AG08395 (cell line): ENCODE results near the gene ZNF219.
A peak's percentile ranks its signal among the peaks of the same experiment; 100 is the strongest.
"Not testable (repeated sequence)": the region's sequence is repeated elsewhere in the genome, so short reads cannot be mapped to it uniquely, and the experiment has no call there.

ENCODE experiments used
- DNase-seq: peaks from one replicate; pipeline ENCODE4 v3.0.0; 2012; ENCODE audit warnings: mixed read lengths, low spot score

ZNF219 gene

DNA sequence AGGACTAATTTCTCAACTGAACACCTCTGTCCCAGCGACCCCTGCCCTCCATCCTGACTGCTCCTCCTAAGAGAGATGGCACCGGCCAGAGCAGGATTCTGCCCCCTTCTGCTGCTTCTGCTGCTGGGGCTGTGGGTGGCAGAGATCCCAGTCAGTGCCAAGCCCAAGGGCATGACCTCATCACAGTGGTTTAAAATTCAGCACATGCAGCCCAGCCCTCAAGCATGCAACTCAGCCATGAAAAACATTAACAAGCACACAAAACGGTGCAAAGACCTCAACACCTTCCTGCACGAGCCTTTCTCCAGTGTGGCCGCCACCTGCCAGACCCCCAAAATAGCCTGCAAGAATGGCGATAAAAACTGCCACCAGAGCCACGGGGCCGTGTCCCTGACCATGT lies 55.5 kb downstream of the ZNF219 start:
- DNase-seq: peak; percentile 15

- DNase-seq: peak; percentile 64
Measured at GRCh38 chr14:21041676-21042433, 56.6 kb downstream of the ZNF219 start, which contains the start of gene RNASE7. Gene RNASE7 (plus strand): TSS chr14:21042362. CDS start chr14:21042993, 631 bp downstream.

GRCh38 chr14:21040941-21041340 lies 57.5 kb downstream of the ZNF219 start:
- DNase-seq: not testable (repeated sequence)

DNA sequence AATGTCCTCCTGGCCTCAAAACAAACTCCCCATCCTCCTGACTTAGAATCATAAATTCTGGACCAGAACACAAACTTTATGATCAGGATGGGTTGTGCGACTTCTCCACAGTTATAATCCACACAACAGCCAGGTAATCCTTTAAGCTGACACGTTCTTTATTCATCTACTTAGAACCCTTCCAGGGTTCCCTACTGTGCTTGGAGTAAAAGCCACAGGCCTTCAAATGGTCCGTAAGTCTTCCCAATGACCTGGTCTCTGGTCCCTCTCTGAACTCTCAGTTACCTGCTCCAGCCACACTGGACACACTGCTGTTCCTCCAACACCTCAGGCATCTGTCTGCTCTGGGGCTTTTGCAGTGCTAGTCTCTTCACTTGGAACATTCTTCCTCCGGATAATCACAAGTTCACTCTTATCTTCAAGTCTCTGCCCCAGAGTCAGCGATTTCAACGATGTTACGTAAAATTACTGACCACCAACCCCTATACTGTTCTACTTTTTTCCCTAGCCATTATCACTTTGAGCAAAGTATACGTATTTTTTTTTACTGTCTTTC lies 58.0 kb downstream of the ZNF219 start:
- DNase-seq: no peak
